ENCODE results near the gene ABCB9.

The ABCB9 gene

DNA sequence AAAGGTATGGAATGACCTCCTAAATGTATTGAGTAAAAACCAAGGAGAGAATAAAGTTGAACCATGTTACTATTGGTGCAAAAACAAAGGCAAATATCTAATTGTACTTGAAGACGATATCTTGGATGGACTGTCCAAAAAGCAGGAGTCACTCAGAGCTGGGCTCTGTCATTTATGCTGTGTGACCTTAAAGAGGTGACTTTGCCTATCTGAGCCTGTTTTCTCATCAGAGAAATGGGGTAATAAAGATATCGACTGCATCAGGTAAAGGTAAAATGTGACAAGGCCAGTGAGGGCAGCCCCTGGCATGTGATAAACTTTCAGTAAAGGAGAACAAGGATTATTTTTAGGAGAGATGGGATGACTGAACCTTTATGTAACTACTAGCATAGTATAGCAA lies 1.8 kb upstream of the ABCB9 start:
- H3K9me3 ChIP-seq: no peaks in the 10 kb centered on the region
- H3K4me3 ChIP-seq (ENCODE audit: low read depth in 1 of 2, low read length in 1 of 2): no peak overlapping the region
- no peaks in the 10 kb centered on the region for H3K36me3 ChIP-seq
- TF ChIP-seq CTCF (IDR thresholded peaks at IDR 0.05): no peak
- no peaks in the 10 kb centered on the region for H3K27me3 ChIP-seq
- H3K27ac ChIP-seq: no peak overlapping the region
- peaks cover 6 to 10% of the 10 kb centered on the region in 2 experiments for H3K4me1 ChIP-seq (ENCODE audit: control insufficient read depth in 1 of 2, insufficient read depth in 1 of 2, low read depth in 1 of 2, low read length in 1 of 2)

DNA sequence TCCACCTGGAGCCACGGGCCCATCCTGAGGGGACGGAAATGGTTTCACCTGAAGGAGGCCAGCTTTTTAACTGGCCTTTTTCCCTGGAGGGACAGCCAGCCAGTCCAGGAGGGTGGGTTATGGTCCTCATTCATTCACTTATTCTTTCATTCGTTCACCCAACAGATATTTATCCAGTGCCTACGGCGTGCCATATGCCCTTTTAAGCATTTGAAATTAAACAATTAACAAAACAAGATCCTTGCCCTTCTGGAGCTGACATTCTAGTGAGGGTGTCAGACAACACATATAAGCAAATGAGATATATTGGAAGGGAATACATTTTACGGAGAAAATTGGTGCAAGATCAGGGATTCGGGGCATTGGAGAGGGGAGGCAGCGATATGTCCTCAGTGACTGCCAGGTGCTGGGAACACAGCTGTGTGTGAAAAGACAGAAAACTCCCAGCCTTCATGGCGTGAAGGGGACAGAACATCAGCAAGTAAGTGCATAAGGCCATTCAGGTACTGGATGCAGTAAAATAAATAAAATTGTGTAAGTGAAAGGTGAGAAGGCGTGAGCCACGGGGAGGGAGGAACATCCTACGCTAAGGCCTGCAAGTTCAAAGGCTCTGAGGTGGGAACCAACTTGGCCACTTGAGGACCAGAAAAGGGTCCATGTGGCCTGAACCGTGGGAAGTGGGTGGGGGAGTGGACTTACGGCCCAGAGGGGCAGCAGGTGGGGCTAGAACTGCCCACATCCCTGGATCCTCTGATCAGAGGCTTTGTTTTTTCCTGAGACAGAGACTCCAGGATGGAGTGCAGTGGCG lies 684 bp upstream of the ABCB9 start:
- no peak for TF ChIP-seq CTCF (IDR thresholded peaks at IDR 0.05)
- Histone ChIP-seq H3K36me3 (no peaks in the 10 kb centered on the region), H3K27me3 (no peaks in the 10 kb centered on the region), H3K27ac (peak overlapping the region; percentile 12), H3K4me1 (ENCODE audit: control insufficient read depth in 1 of 2, insufficient read depth in 1 of 2, low read depth in 1 of 2, low read length in 1 of 2) (peaks cover 6 to 10% of the 10 kb centered on the region in 2 experiments), H3K4me3 (ENCODE audit: low read depth in 1 of 2, low read length in 1 of 2) (peak overlapping the region in 1 of 2 experiments; percentile 59), H3K9me3 (no peaks in the 10 kb centered on the region)

DNA sequence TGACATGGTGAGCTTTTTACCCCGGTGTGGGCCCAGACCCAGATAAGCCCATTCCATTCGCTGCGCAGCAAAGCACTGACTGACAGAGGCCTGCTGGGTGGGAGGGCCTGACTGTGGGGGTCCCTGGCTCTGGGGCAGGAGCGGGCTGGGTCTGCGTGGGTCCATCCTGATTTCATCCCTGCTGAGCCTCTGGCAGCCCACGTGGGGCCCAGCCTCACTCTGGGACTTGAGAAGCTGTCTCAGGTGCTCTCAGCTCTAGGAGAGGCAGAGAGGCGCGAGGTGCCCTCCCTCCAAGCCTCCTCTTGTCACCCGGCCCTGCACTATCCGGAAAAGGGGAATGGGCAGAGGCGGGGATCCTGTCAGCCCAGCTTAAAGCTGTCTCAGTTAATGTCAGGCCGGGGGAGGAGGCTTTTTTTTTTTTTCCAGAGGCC lies 927 bp downstream of the ABCB9 start:
- no peak overlapping the region for H3K4me3 ChIP-seq (ENCODE audit: low read depth in 1 of 2, low read length in 1 of 2)
- H3K4me1 ChIP-seq (ENCODE audit: control insufficient read depth in 1 of 2, insufficient read depth in 1 of 2, low read depth in 1 of 2, low read length in 1 of 2): peaks cover 6 to 10% of the 10 kb centered on the region in 2 experiments
- H3K27ac ChIP-seq: no peak overlapping the region
- H3K36me3 ChIP-seq: no peaks in the 10 kb centered on the region
- no peaks in the 10 kb centered on the region for H3K9me3 ChIP-seq
- TF ChIP-seq CTCF (IDR thresholded peaks at IDR 0.05): no peak
- no peaks in the 10 kb centered on the region for H3K27me3 ChIP-seq

DNA sequence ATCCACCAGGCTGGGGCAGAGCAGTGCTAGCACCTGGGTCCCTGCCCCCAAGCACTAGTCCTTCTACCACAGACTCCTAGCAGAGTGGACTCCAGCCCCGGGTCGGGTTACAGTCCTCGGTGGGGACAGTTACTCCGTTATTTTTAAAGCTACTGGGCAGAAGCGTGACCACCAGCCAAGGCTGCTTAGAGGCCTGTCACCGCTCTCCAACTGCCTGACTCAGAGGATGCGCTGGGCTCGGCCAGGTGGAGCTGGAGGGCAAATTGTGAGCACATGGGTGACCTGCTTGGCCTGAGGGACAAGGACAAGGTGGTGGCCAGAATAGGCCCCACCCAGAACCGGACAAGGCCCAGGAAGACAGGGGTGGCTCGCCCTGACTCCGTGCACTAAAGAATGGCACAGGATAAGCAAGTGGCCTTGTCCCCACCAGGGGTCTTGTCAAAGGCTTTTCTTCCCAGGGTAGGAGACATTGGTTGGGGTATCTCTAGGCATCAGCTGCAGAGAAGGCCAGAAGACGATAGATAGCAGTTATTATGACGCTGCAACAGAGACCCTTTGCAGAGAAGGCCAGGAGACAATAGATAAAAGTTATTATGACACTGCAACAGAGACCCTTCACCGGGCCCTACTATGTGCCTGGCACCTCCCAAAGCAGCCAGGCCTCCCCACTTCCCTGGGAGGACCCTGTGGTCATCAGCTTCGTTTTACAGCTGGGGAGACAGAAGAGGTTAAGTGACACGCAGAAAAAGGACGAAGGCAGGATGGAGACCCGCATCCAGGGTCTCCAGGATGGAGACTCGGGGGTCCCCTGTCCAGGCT lies 1.6 kb downstream of the ABCB9 start:
- H3K4me3 ChIP-seq (ENCODE audit: low read depth in 1 of 2, low read length in 1 of 2): no peak overlapping the region
- peaks cover 6 to 10% of the 10 kb centered on the region in 2 experiments for H3K4me1 ChIP-seq (ENCODE audit: control insufficient read depth in 1 of 2, insufficient read depth in 1 of 2, low read depth in 1 of 2, low read length in 1 of 2)
- no peak for TF ChIP-seq CTCF (IDR thresholded peaks at IDR 0.05)
- no peak overlapping the region for H3K27ac ChIP-seq
- H3K9me3 ChIP-seq: no peaks in the 10 kb centered on the region
- no peaks in the 10 kb centered on the region for H3K27me3 ChIP-seq
- no peaks in the 10 kb centered on the region for H3K36me3 ChIP-seq

GRCh38 chr12:122963941-122964265 lies 2.4 kb downstream of the ABCB9 start:
- H3K27ac ChIP-seq: no peak overlapping the region
- no peaks in the 10 kb centered on the region for H3K27me3 ChIP-seq
- no peaks in the 10 kb centered on the region for H3K9me3 ChIP-seq
- no peak overlapping the region for H3K4me3 ChIP-seq (ENCODE audit: low read depth in 1 of 2, low read length in 1 of 2)
- TF ChIP-seq CTCF (IDR thresholded peaks at IDR 0.05): no peak
- no peaks in the 10 kb centered on the region for H3K36me3 ChIP-seq
- peaks cover 6 to 10% of the 10 kb centered on the region in 2 experiments for H3K4me1 ChIP-seq (ENCODE audit: control insufficient read depth in 1 of 2, insufficient read depth in 1 of 2, low read depth in 1 of 2, low read length in 1 of 2)

Data from neutrophil (primary cell).